ENCODE results near the gene P4HB. TPM values are rescaled to one million over a fixed set of nuclear protein-coding genes. Genes with fewer than 3 reads are reported as not detected.

Gene P4HB
- total RNA-seq, 1 experiment from 2014 or later, result 958 TPM

DNA sequence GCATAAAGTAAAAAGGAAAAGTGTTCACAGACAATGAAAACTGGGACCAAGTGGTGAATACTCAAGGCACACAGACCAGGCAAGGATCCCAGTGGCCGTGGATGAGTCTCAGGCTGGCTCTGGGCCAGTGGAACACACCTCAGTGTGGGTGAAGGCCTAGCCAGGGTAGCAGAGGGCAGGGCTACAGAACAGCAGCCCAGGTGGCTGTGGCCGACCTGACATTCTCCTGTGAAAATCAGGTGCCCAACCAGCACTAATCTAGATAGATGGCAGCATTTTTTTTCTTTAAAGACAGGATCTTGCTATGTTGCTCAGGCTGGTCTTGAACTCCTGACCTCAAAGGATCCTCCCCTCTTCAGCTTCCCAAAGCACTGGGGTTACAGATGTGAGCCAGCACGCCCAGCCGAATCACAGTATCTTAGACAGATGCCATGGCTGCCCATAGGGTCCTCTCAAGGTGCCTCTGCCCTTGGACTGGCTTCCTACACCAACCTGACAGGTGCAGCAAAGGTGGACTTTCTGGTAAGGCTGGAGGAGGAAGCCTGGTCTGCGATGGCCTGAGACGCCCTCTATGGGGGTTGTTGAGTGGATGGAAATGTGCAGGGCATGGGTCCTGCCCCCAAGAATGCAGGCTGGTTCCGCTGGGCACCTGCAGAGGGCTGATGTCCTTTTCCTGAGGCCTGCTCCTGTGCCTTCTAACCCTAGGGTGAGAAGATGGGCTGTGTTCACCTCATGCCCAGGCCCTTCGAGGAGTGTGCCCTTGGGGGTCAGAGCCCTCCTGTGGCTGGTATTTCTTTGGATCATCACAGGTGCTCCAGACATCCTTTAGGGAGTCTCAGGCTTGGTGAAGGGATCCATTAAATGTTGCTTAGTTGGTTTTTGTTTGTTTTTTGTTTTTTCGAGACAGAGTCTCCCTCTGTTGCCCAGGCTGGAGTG, 3.8 kb upstream of the P4HB start:
- H3K4me3 Mint-ChIP-seq (ENCODE audit: unreplicated experiment), result peak overlapping the region; percentile 33
- TF ChIP-seq, protein P1, sequence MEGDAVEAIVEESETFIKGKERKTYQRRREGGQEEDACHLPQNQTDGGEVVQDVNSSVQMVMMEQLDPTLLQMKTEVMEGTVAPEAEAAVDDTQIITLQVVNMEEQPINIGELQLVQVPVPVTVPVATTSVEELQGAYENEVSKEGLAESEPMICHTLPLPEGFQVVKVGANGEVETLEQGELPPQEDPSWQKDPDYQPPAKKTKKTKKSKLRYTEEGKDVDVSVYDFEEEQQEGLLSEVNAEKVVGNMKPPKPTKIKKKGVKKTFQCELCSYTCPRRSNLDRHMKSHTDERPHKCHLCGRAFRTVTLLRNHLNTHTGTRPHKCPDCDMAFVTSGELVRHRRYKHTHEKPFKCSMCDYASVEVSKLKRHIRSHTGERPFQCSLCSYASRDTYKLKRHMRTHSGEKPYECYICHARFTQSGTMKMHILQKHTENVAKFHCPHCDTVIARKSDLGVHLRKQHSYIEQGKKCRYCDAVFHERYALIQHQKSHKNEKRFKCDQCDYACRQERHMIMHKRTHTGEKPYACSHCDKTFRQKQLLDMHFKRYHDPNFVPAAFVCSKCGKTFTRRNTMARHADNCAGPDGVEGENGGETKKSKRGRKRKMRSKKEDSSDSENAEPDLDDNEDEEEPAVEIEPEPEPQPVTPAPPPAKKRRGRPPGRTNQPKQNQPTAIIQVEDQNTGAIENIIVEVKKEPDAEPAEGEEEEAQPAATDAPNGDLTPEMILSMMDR (IDR thresholded peaks at IDR 0.05; ENCODE audit: insufficient read depth in 1 of 2, low read depth in 1 of 2, low read length in 1 of 2, severe bottlenecking in 1 of 2, unreplicated experiment in 1 of 2), result no peak
- peaks cover 27% of the 10 kb centered on the region for H3K4me1 Mint-ChIP-seq (ENCODE audit: low read depth, unreplicated experiment)
- H3K4me1 ChIP-seq, result peaks cover 38% of the 10 kb centered on the region
- ChIA-PET POLR2A (no interaction called here), CTCF (interaction anchor here (0.6 kb wide), 1 partner anchor 9 kb away, joined by 3 read pairs; no protein-coding TSS in a partner anchor)
- intact Hi-C loops (cut with micrococcal nuclease; ENCODE audit: unreplicated experiment), result no loop called here
- no TSS peak for BruUV-seq (replicated peaks)
- peaks cover 98% of the 10 kb centered on the region for H3K36me3 Mint-ChIP-seq (ENCODE audit: insufficient read depth, unreplicated experiment)
- H3K27me3 Mint-ChIP-seq (ENCODE audit: insufficient read depth, unreplicated experiment), result no peaks in the 10 kb centered on the region
- no peaks in the 10 kb centered on the region for H3K27me3 ChIP-seq (replicated peaks; ENCODE audit: control insufficient read depth, insufficient read depth, low read length)
- no peaks in the 10 kb centered on the region for H3K9me3 ChIP-seq
- H3K9me3 Mint-ChIP-seq (ENCODE audit: unreplicated experiment), result no peaks in the 10 kb centered on the region
- peak in 1 of 2 experiments; percentile 45 for DNase-seq
- H3K36me3 ChIP-seq (ENCODE audit: control insufficient read depth, insufficient read depth, low read length), result peaks cover 2% of the 10 kb centered on the region
- peak overlapping the region; percentile 55 for H3K27ac Mint-ChIP-seq (ENCODE audit: unreplicated experiment)
- H3K4me3 ChIP-seq (ENCODE audit: low read depth, low read length), result no peak overlapping the region

DNA sequence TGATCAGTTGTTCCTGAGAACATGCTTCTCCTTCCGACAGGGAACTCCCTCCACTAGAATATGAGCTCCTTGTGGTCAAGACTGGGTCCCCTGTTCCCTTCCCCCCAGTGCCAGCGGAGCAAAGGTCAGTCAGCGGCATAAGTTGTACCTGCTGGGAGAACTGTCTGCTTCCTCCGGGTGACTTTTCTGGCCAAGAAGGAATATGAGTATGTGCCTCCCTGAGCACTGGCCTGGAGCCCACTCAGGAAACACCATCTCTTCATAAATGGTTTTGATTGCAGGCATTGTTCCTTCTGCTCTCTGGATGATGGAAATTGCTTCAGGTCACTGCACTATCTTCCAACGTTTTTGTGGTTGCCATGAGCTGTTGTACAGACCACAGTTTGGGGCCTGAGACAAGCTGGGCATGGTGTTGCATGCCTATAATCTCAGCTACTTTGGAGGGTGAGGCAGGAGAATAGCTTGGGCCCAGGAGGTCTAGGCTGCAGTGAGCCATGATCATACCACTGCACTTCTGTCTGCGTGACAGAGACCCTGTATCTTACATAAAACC, 2.9 kb upstream of the P4HB start:
- CTCF ChIA-PET, result interaction anchor here (0.6 kb wide), 1 partner anchor 10 kb away, joined by 3 read pairs; no protein-coding TSS in a partner anchor
- H3K36me3 Mint-ChIP-seq (ENCODE audit: insufficient read depth, unreplicated experiment), result peaks cover 98% of the 10 kb centered on the region
- intact Hi-C loops (cut with micrococcal nuclease; ENCODE audit: unreplicated experiment), result no loop called here

More for the DNA sequence above, 2.9 kb upstream of the P4HB start:
- TF ChIP-seq, protein P1 (IDR thresholded peaks at IDR 0.05; ENCODE audit: insufficient read depth in 1 of 2, low read depth in 1 of 2, low read length in 1 of 2, severe bottlenecking in 1 of 2, unreplicated experiment in 1 of 2), result no peak
- no peaks in the 10 kb centered on the region for H3K9me3 Mint-ChIP-seq (ENCODE audit: unreplicated experiment)
- Histone ChIP-seq H3K36me3 (ENCODE audit: control insufficient read depth, insufficient read depth, low read length) (peaks cover 6% of the 10 kb centered on the region), H3K4me1 (peaks cover 39% of the 10 kb centered on the region), H3K27me3 (replicated peaks; ENCODE audit: control insufficient read depth, insufficient read depth, low read length) (no peaks in the 10 kb centered on the region), H3K9me3 (no peaks in the 10 kb centered on the region), H3K4me3 (ENCODE audit: low read depth, low read length) (no peak overlapping the region)
- peaks cover 27% of the 10 kb centered on the region for H3K4me1 Mint-ChIP-seq (ENCODE audit: low read depth, unreplicated experiment)
- DNase-seq, result no peak
- POLR2A ChIA-PET, result no interaction called here
- peak overlapping the region; percentile 83 for H3K27ac Mint-ChIP-seq (ENCODE audit: unreplicated experiment)
- no peaks in the 10 kb centered on the region for H3K27me3 Mint-ChIP-seq (ENCODE audit: insufficient read depth, unreplicated experiment)
- H3K4me3 Mint-ChIP-seq (ENCODE audit: unreplicated experiment), result peak overlapping the region; percentile 69
- no TSS peak for BruUV-seq (replicated peaks)

Measured in Caco-2 (cell line).